ENCODE results near the gene RPL35.

GRCh38 chr9:124885551-124885950 is 23.8 kb upstream of the RPL35 start:
- no peak for TF ChIP-seq CTCF (optimal IDR thresholded peaks at IDR 0.05 in 1 of 3, IDR thresholded peaks at IDR 0.05 in 1 of 3, conservative IDR thresholded peaks at IDR 0.05 in 1 of 3; ENCODE audit: extremely low read depth in 1 of 3, insufficient read depth in 2 of 3, low read length in 3 of 3)
- no peak for TF ChIP-seq EZH2 (IDR thresholded peaks at IDR 0.05; ENCODE audit: low read length)
